Keratinocyte (primary cell): ENCODE data around the gene PGAP3. TPM values are rescaled to one million over a fixed set of nuclear protein-coding genes. Genes with fewer than 3 reads are reported as not detected.

Experiments used
- DNase-seq: peaks from one replicate; pipeline ENCODE4 v3.0.0-alpha.2; 2011; ENCODE audit warnings: low read depth, missing footprints, low spot score
- FAIRE-seq: peaks from 2 replicates; lab custom pipeline; 2011; peaks lifted over from hg19 to GRCh38; lab: Jason Lieb, UNC
- H2AFZ ChIP-seq: 2 replicates; pipeline ENCODE4 v1.6.0; 2012; ENCODE audit warnings: low read length, control low read depth, inconsistent platforms; ENCODE audit not compliant: control insufficient read depth
- H3K27ac ChIP-seq: 2 replicates; pipeline ENCODE4 v1.5.1; 2011; ENCODE audit warnings: low read length; ENCODE audit not compliant: control insufficient read depth, insufficient read depth
- H3K27me3 ChIP-seq: 3 replicates; pipeline ENCODE4 v1.6.0; 2011; ENCODE audit warnings: low read length; ENCODE audit not compliant: control insufficient read depth, insufficient read depth; ENCODE audit errors: extremely low read depth
- H3K36me3 ChIP-seq, 2 experiments: 2 replicates in 1 of 2; 3 replicates in 1 of 2; pipeline ENCODE4 v1.5.1; 2011; ENCODE audit warnings: low read length in 2 of 2, mild to moderate bottlenecking in 1 of 2; ENCODE audit not compliant: control insufficient read depth in 2 of 2, insufficient read depth in 2 of 2; ENCODE audit errors: extremely low read depth in 1 of 2
- H3K4me1 ChIP-seq: 3 replicates; pipeline ENCODE4 v1.5.1; 2011; ENCODE audit warnings: low read length; ENCODE audit not compliant: control insufficient read depth, insufficient read depth; ENCODE audit errors: extremely low read depth
- H3K4me2 ChIP-seq: 3 replicates; pipeline ENCODE4 v1.6.0; 2011; ENCODE audit warnings: low read depth, low read length; ENCODE audit not compliant: control insufficient read depth, insufficient read depth; ENCODE audit errors: extremely low read depth
- H3K4me3 ChIP-seq, 3 experiments: fragments of 200-600 bp in 1 of 3; sonication (generic) in 1 of 3; 2 replicates in 2 of 3; 3 replicates in 1 of 3; pipeline ENCODE4 v1.5.1; 2011 to 2016; ENCODE audit warnings: low read length in 3 of 3, mild to moderate bottlenecking in 3 of 3, control low read depth in 2 of 3, inconsistent platforms in 1 of 3, low read depth in 1 of 3, mixed read lengths in 1 of 3, mixed run types in 1 of 3, moderate library complexity in 1 of 3; ENCODE audit not compliant: control insufficient read depth in 2 of 3, insufficient read depth in 2 of 3; ENCODE audit errors: extremely low read depth in 1 of 3
- H3K79me2 ChIP-seq: 2 replicates; pipeline ENCODE4 v1.6.0; 2012; ENCODE audit warnings: low read length; ENCODE audit not compliant: control insufficient read depth, insufficient read depth
- H3K9ac ChIP-seq: 3 replicates; pipeline ENCODE4 v1.6.0; 2011; ENCODE audit warnings: low read length; ENCODE audit not compliant: control insufficient read depth, insufficient read depth; ENCODE audit errors: extremely low read depth
- H3K9me1 ChIP-seq: 3 replicates; pipeline ENCODE4 v1.6.0; 2011; ENCODE audit warnings: low read length; ENCODE audit not compliant: control insufficient read depth, insufficient read depth; ENCODE audit errors: extremely low read depth
- H3K9me3 ChIP-seq: 2 replicates; pipeline ENCODE4 v1.5.1; 2012; ENCODE audit warnings: low read depth, low read length; ENCODE audit not compliant: control insufficient read depth
- H4K20me1 ChIP-seq: 3 replicates; pipeline ENCODE4 v1.6.0; 2011; ENCODE audit warnings: low read length; ENCODE audit not compliant: control insufficient read depth, insufficient read depth; ENCODE audit errors: extremely low read depth
- CTCF ChIP-seq, 3 experiments: IDR thresholded peaks in 1 of 3; conservative IDR thresholded peaks in 1 of 3; optimal IDR thresholded peaks in 1 of 3; 2 replicates in 2 of 3; 3 replicates in 1 of 3; pipeline versions ENCODE3 to v1.5.1; 2011; ENCODE audit warnings: low read length in 3 of 3, mild to moderate bottlenecking in 3 of 3, moderate library complexity in 2 of 3, control low read depth in 1 of 3, inconsistent platforms in 1 of 3; ENCODE audit not compliant: insufficient read depth in 2 of 3; ENCODE audit errors: extremely low read depth in 1 of 3
- EZH2 ChIP-seq: IDR thresholded peaks from one replicate; pipeline ENCODE4 v1.6.1; 2012; ENCODE audit warnings: inconsistent platforms, mild to moderate bottlenecking, low read length, moderate library complexity
- dilution Hi-C: fragments of 300-500 bp; cut with MboI; formaldehyde crosslinking; loops from one replicate; pipeline ENCODE4 v1.7.0; 2020; ENCODE audit warnings: low sequenced_read_pairs; ENCODE audit not compliant: extremely low pct_ligation_motif_present
- polyA plus RNA-seq, 5 experiments: library from polyadenylated mRNA; depleted of rRNA in 3 of 5; stranded (reverse) in 3 of 5; stranded (forward) in 1 of 5; unstranded in 1 of 5; fragments of >200 nt; gene quantifications; 1 replicate in 1 of 5; 2 replicates in 3 of 5; 3 replicates in 1 of 5; pipeline versions ENCODE4 v1.2.1 to v1.2.3, GENCODE V29; 2011 to 2012; ENCODE audit warnings: missing spikeins in 2 of 5, low read depth in 1 of 5, low replicate concordance in 1 of 5

Gene PGAP3
- polyA plus RNA-seq, 1 donor (not counting 4 experiments of a cell fraction or from before 2014, with no cell fraction given) = 5.6 TPM

GRCh38 chr17:39639566-39640458 lies 48.0 kb downstream of the PGAP3 start:
- H3K27me3 ChIP-seq = no peaks in the 10 kb centered on the region
- peaks cover 45% of the 10 kb centered on the region for H3K79me2 ChIP-seq
- H3K9me1 ChIP-seq = peaks cover 3% of the 10 kb centered on the region
- no peak overlapping the region for H3K4me2 ChIP-seq
- peaks cover 27% of the 10 kb centered on the region for H3K4me1 ChIP-seq
- no peak overlapping the region for H3K9ac ChIP-seq
- dilution Hi-C loops = no loop called here
- H3K9me3 ChIP-seq = no peaks in the 10 kb centered on the region
- no peak for FAIRE-seq
- H3K4me3 ChIP-seq = no peak overlapping the region
- no peak for TF ChIP-seq EZH2
- TF ChIP-seq CTCF (optimal IDR thresholded peaks at IDR 0.05 in 1 of 3, IDR thresholded peaks at IDR 0.05 in 1 of 3, conservative IDR thresholded peaks at IDR 0.05 in 1 of 3; ENCODE audit: extremely low read depth in 1 of 3, insufficient read depth in 2 of 3, low read length in 3 of 3) = no peak
- no peak overlapping the region for H2AFZ ChIP-seq
- H4K20me1 ChIP-seq = peaks cover 6% of the 10 kb centered on the region
- no peak for DNase-seq
- no peaks in the 10 kb centered on the region for H3K36me3 ChIP-seq
- H3K27ac ChIP-seq = no peak overlapping the region

- H3K4me1 ChIP-seq = peaks cover 27% of the 10 kb centered on the region
These were observed 48.8 kb downstream of the PGAP3 start for GRCh38 chr17:39639043-39639442.

More at GRCh38 chr17:39639043-39639442, 48.8 kb downstream of the PGAP3 start:
- dilution Hi-C loops = no loop called here
- H3K36me3 ChIP-seq = no peaks in the 10 kb centered on the region
- FAIRE-seq (no peak), DNase-seq (no peak)
- no peaks in the 10 kb centered on the region for H3K9me3 ChIP-seq
- H3K4me2 ChIP-seq = no peak overlapping the region
- no peak overlapping the region for H3K4me3 ChIP-seq
- H4K20me1 ChIP-seq = peaks cover 6% of the 10 kb centered on the region
- TF ChIP-seq CTCF (optimal IDR thresholded peaks at IDR 0.05 in 1 of 3, IDR thresholded peaks at IDR 0.05 in 1 of 3, conservative IDR thresholded peaks at IDR 0.05 in 1 of 3; ENCODE audit: extremely low read depth in 1 of 3, insufficient read depth in 2 of 3, low read length in 3 of 3) (no peak), EZH2 (no peak)
- no peak overlapping the region for H2AFZ ChIP-seq
- H3K9ac ChIP-seq = no peak overlapping the region
- H3K79me2 ChIP-seq = peaks cover 41% of the 10 kb centered on the region
- peaks cover 3% of the 10 kb centered on the region for H3K9me1 ChIP-seq
- H3K27me3 ChIP-seq = no peaks in the 10 kb centered on the region
- no peak overlapping the region for H3K27ac ChIP-seq
